Liver (tissue), 9 donors: Measurements from ENCODE around the gene USP53. TPM values are rescaled to one million over a fixed set of nuclear protein-coding genes. Genes with fewer than 3 reads are reported as not detected.
"Not testable (repeated sequence)": the region's sequence is repeated elsewhere in the genome, so short reads cannot be mapped to it uniquely, and the experiment has no call there.

Source experiments
- DNase-seq: peaks from one replicate; pipeline ENCODE4 v3.0.0-alpha.2; 2017; ENCODE audit warnings: low spot score
- H3K27ac ChIP-seq, 2 donors: one replicate each; pipeline ENCODE4 v1.7.0; 2013; ENCODE audit warnings: inconsistent platforms in 2 of 2, low read length in 2 of 2, control low read depth in 1 of 2, low read depth in 1 of 2, mild to moderate bottlenecking in 1 of 2
- H3K27me3 ChIP-seq, 4 donors: one replicate each; pipeline versions ENCODE4 v1.6.1 to v1.7.0; 2013; ENCODE audit warnings: low read length in 3 of 4, inconsistent platforms in 1 of 4, mild to moderate bottlenecking in 1 of 4, moderate library complexity in 1 of 4; ENCODE audit not compliant: control insufficient read depth in 4 of 4, insufficient read depth in 4 of 4
- H3K36me3 ChIP-seq, 4 donors: one replicate each; pipeline versions ENCODE4 v1.6.1 to v1.7.0; 2013; ENCODE audit warnings: low read length in 3 of 4, mild to moderate bottlenecking in 3 of 4, low read depth in 1 of 4, moderate library complexity in 1 of 4; ENCODE audit not compliant: control insufficient read depth in 4 of 4, insufficient read depth in 3 of 4
- H3K4me1 ChIP-seq, 4 donors: one replicate each; pipeline versions ENCODE4 v1.6.1 to v1.7.0; 2013; ENCODE audit warnings: low read length in 3 of 4, mild to moderate bottlenecking in 3 of 4, moderate library complexity in 1 of 4; ENCODE audit not compliant: control insufficient read depth in 4 of 4, insufficient read depth in 4 of 4
- H3K4me3 ChIP-seq, 3 donors: one replicate each; pipeline versions ENCODE4 v1.6.1 to v1.7.0; 2013; ENCODE audit warnings: low read length in 3 of 3, control low read depth in 1 of 3, low read depth in 1 of 3, mild to moderate bottlenecking in 1 of 3
- H3K9ac ChIP-seq, 2 donors: one replicate each; pipeline ENCODE4 v1.7.0; 2013; ENCODE audit warnings: low read length in 2 of 2, mild to moderate bottlenecking in 2 of 2, moderate library complexity in 2 of 2, control low read depth in 1 of 2, low read depth in 1 of 2
- H3K9me3 ChIP-seq, 4 donors: one replicate each; pipeline versions ENCODE4 v1.6.1 to v1.7.0; 2013; ENCODE audit warnings: low read length in 3 of 4; ENCODE audit not compliant: control insufficient read depth in 4 of 4
- ATF3 ChIP-seq: IDR thresholded peaks from 2 replicates; pipeline ENCODE4 v1.6.1; 2016; ENCODE audit warnings: antibody characterized with exemption
- CTCF ChIP-seq: fragments of 150-350 bp; IDR thresholded peaks from 2 replicates; pipeline ENCODE4 v1.5.1; 2017; ENCODE audit warnings: improper control_type of control experiment, low read depth, low read length; ENCODE audit not compliant: missing input control
- EGR1 ChIP-seq, 2 donors: IDR thresholded peaks; 2 replicates each; pipeline ENCODE4 v1.6.1; 2016 to 2018; ENCODE audit warnings: antibody characterized with exemption in 2 of 2, low read depth in 2 of 2
- FOXA1 ChIP-seq: IDR thresholded peaks from 2 replicates; pipeline ENCODE4 v1.6.1; 2016; ENCODE audit warnings: antibody characterized with exemption
- FOXA2 ChIP-seq: IDR thresholded peaks from 2 replicates; pipeline ENCODE4 v1.6.1; 2016; ENCODE audit warnings: antibody characterized with exemption
- GABPA ChIP-seq, 2 donors: IDR thresholded peaks in 1 of 2; conservative IDR thresholded peaks in 1 of 2; 2 replicates each; pipeline ENCODE4 v1.6.1; 2016; ENCODE audit warnings: antibody characterized with exemption in 2 of 2, mild to moderate bottlenecking in 1 of 2, moderate library complexity in 1 of 2
- HNF4G ChIP-seq: IDR thresholded peaks from 2 replicates; pipeline ENCODE4 v1.6.1; 2016; ENCODE audit warnings: antibody characterized with exemption
- JUND ChIP-seq, 2 donors: IDR thresholded peaks; 2 replicates each; pipeline ENCODE4 v1.6.1; 2016; ENCODE audit warnings: antibody characterized with exemption in 2 of 2
- MAX ChIP-seq: IDR thresholded peaks from 2 replicates; pipeline ENCODE4 v1.6.1; 2016; ENCODE audit warnings: antibody characterized with exemption
- NR2F2 ChIP-seq: IDR thresholded peaks from 2 replicates; pipeline ENCODE4 v1.6.1; 2016; ENCODE audit warnings: antibody characterized with exemption
- RAD21 ChIP-seq, 2 donors: IDR thresholded peaks; 2 replicates each; pipeline ENCODE4 v1.6.1; 2016; ENCODE audit warnings: antibody characterized with exemption in 2 of 2, mild to moderate bottlenecking in 2 of 2
- RXRA ChIP-seq, 2 donors: IDR thresholded peaks; 2 replicates each; pipeline ENCODE4 v1.6.1; 2017 to 2018; ENCODE audit warnings: antibody characterized with exemption in 2 of 2, mild to moderate bottlenecking in 1 of 2
- SP1 ChIP-seq: IDR thresholded peaks from 2 replicates; pipeline ENCODE4 v1.6.1; 2018; ENCODE audit warnings: antibody characterized with exemption, mild to moderate bottlenecking
- TAF1 ChIP-seq: conservative IDR thresholded peaks from 2 replicates; pipeline ENCODE4 v1.6.1; 2016; ENCODE audit warnings: antibody characterized with exemption, mild to moderate bottlenecking
- YY1 ChIP-seq: IDR thresholded peaks from 2 replicates; pipeline ENCODE4 v1.6.1; 2016; ENCODE audit warnings: antibody characterized with exemption, mild to moderate bottlenecking
- ZBTB33 ChIP-seq: IDR thresholded peaks from 2 replicates; pipeline ENCODE4 v1.6.1; 2016; ENCODE audit warnings: antibody characterized with exemption
- WGBS: extraction: QIAGEN DNeasy Blood & Tissue Kit; methylation state at CpG from one replicate; pipeline ENCODE4 v1.1.7; 2013; 5-methylcytosine and 5-hydroxymethylcytosine counted together
- polyA plus RNA-seq, 2 donors: library from polyadenylated mRNA; stranded (reverse) in 1 of 2; unstranded in 1 of 2; fragments of 200-250 nt in 1 of 2; fragments of >200 nt in 1 of 2; fragmentation: Nextera tagmentation in 1 of 2; extraction: Ambion mirVana in 1 of 2; gene quantifications; one replicate each; pipeline versions ENCODE4 v1.2.1 to v1.2.3, GENCODE V29; 2013 to 2015
- total RNA-seq, 2 donors: library from RNA; depleted of rRNA; stranded (reverse); fragments of >200 nt; gene quantifications; one replicate each; pipeline ENCODE4 v1.2.3, GENCODE V29; 2014
- donor health status: healthy.
- donor health status: healthy.
- donor health status: healthy.
- donor health status: healthy.
- donor health status: healthy.

Gene USP53
- total and polyA plus RNA-seq, 4 donors = 4.7 to 20.7 (median 5.9) TPM

- Histone ChIP-seq H3K27ac (no peak overlapping the region), H3K4me1 (peaks cover 0 to 2% (median 0%) of the 10 kb centered on the region in 4 donors), H3K27me3 (no peaks in the 10 kb centered on the region), H3K36me3 (peaks cover 1 to 19% (median 11%) of the 10 kb centered on the region in 4 donors), H3K9ac (no peak overlapping the region), H3K9me3 (no peaks in the 10 kb centered on the region), H3K4me3 (no peak overlapping the region)
- DNase-seq = no peak
- TF ChIP-seq YY1 (no peak), SP1 (no peak), CTCF (no peak), MAX (no peak), FOXA2 (no peak), FOXA1 (no peak), NR2F2 (no peak), ATF3 (no peak), RXRA (IDR thresholded peaks at IDR 0.05) (no peak), GABPA (IDR thresholded peaks at IDR 0.05 in 1 of 2, conservative IDR thresholded peaks at IDR 0.05 in 1 of 2) (no peak), JUND (IDR thresholded peaks at IDR 0.05) (no peak), RAD21 (IDR thresholded peaks at IDR 0.05) (no peak), HNF4G (no peak), ZBTB33 (no peak), TAF1 (no peak), EGR1 (IDR thresholded peaks at IDR 0.05; ENCODE audit: low read depth in 2 of 2) (no peak)
These were observed 32.3 kb downstream of the USP53 start for GRCh38 chr4:119244832-119245231.

- TF ChIP-seq EGR1 (IDR thresholded peaks at IDR 0.05; ENCODE audit: low read depth in 2 of 2) = no peak
- no peak for TF ChIP-seq MAX
- TF ChIP-seq SP1 = no peak
- TF ChIP-seq FOXA1 = no peak
- Histone ChIP-seq H3K36me3 (peaks cover 1 to 19% (median 11%) of the 10 kb centered on the region in 4 donors), H3K9me3 (no peaks in the 10 kb centered on the region), H3K27me3 (no peaks in the 10 kb centered on the region), H3K4me1 (peaks cover 0 to 2% (median 0%) of the 10 kb centered on the region in 4 donors), H3K4me3 (no peak overlapping the region), H3K9ac (no peak overlapping the region), H3K27ac (no peak overlapping the region)
- WGBS = 92% methylated on average over 5 of the region's 5 CpGs
- DNase-seq = no peak
These were observed 33.7 kb downstream of the USP53 start for GRCh38 chr4:119246177-119246733.

- not testable (repeated sequence) for H3K4me3 ChIP-seq, H3K27me3 ChIP-seq, DNase-seq, H3K27ac ChIP-seq, H3K9ac ChIP-seq, H3K4me1 ChIP-seq, H3K9me3 ChIP-seq
- 98% methylated on average over 2 of the region's 2 CpGs for WGBS
- peaks cover 3 to 29% (median 15%) of the 10 kb centered on the region in 4 donors for H3K36me3 ChIP-seq
These were observed 38.5 kb downstream of the USP53 start for GRCh38 chr4:119251037-119251436.

GRCh38 chr4:119255223-119255622 lies 42.7 kb downstream of the USP53 start:
- peaks cover 2 to 24% (median 6%) of the 10 kb centered on the region in 4 donors for H3K36me3 ChIP-seq
- not testable (repeated sequence) for DNase-seq, H3K27me3 ChIP-seq, H3K4me1 ChIP-seq, H3K27ac ChIP-seq, H3K9me3 ChIP-seq, H3K4me3 ChIP-seq, H3K9ac ChIP-seq
- WGBS = 96% methylated on average over 10 of the region's 10 CpGs
